Stimulated activated CD4-positive, alpha-beta T cell treated with anti-CD3 and anti-CD28 coated beads, TNF-alpha, amount 100 ng/mL, for 1 hour (primary cell): ENCODE data around the gene MPP2.
"Not testable (repeated sequence)": the region's sequence is repeated elsewhere in the genome, so short reads cannot be mapped to it uniquely, and the experiment has no call there.

ENCODE experiments used
- DNase-seq, 3 donors: peaks; one replicate each; pipeline ENCODE4 v3.0.0-alpha.2; 2020; ENCODE audit warnings: low read depth in 3 of 3, low spot score in 1 of 3

The MPP2 gene

GRCh38 chr17:43877031-43877430, 30.3 kb downstream of the MPP2 start:
- DNase-seq = no peak

- DNase-seq = no peak
Measured at GRCh38 chr17:43875476-43876147, 31.7 kb downstream of the MPP2 start.

- DNase-seq = no peak
Measured at GRCh38 chr17:43874293-43874692, 33.0 kb downstream of the MPP2 start.

- no peak for DNase-seq
Measured at GRCh38 chr17:43873815-43874214, 33.5 kb downstream of the MPP2 start.

GRCh38 chr17:43873091-43873490, 34.2 kb downstream of the MPP2 start:
- no peak for DNase-seq

- DNase-seq = no peak
Measured at GRCh38 chr17:43871946-43872690, 35.2 kb downstream of the MPP2 start.

- not testable (repeated sequence) for DNase-seq
Measured at GRCh38 chr17:43869031-43869430, 38.3 kb downstream of the MPP2 start.

- DNase-seq = no peak
Measured at GRCh38 chr17:43868226-43868994, 38.9 kb downstream of the MPP2 start.

GRCh38 chr17:43864161-43864984, 43.0 kb downstream of the MPP2 start:
- DNase-seq = no peak

- DNase-seq = no peak
Measured at GRCh38 chr17:43861960-43862359, 45.4 kb downstream of the MPP2 start.

GRCh38 chr17:43860927-43861622, 46.3 kb downstream of the MPP2 start:
- no peak for DNase-seq

GRCh38 chr17:43860077-43860725, 47.1 kb downstream of the MPP2 start:
- DNase-seq = no peak

- no peak for DNase-seq
Measured at GRCh38 chr17:43857957-43858600, 49.3 kb downstream of the MPP2 start.

GRCh38 chr17:43857141-43857540, 50.2 kb downstream of the MPP2 start:
- no peak for DNase-seq

GRCh38 chr17:43856141-43856540, 51.2 kb downstream of the MPP2 start:
- DNase-seq = no peak

GRCh38 chr17:43855061-43855460, 52.3 kb downstream of the MPP2 start:
- no peak for DNase-seq

- DNase-seq = no peak
Measured at GRCh38 chr17:43854498-43854897, 52.8 kb downstream of the MPP2 start.

- DNase-seq = no peak
Measured at GRCh38 chr17:43853546-43853945, 53.8 kb downstream of the MPP2 start.

- no peak for DNase-seq
Measured at GRCh38 chr17:43852571-43852970, 54.8 kb downstream of the MPP2 start.

GRCh38 chr17:43849116-43849515, 58.2 kb downstream of the MPP2 start:
- no peak for DNase-seq
